PC-9 (cell line): ENCODE data around the gene HELZ2. TPM values are rescaled to one million over a fixed set of nuclear protein-coding genes. Genes with fewer than 3 reads are reported as not detected.

ENCODE experiments used
- BruUV-seq: library from RNA; stranded (reverse); fragments of 400-500 nt; replicated peaks from 2 replicates; lab custom pipeline; 2021; lab: Mats Ljungman, UMichigan
- CTCF ChIA-PET: fragments of 300-600 bp; sonication (Branson Sonifier 250); formaldehyde crosslinking; loops from one replicate; lab custom pipeline; 2022; ENCODE audit warnings: antibody characterized with exemption; lab: Charles Lee
- POLR2A ChIA-PET: fragments of 300-600 bp; sonication (Branson Sonifier 250); formaldehyde crosslinking; loops from one replicate; lab custom pipeline; 2022; ENCODE audit warnings: antibody characterized with exemption; ENCODE audit not compliant: unreplicated experiment; lab: Charles Lee
- DNase-seq, 2 experiments: peaks; one replicate each; pipeline versions ENCODE4 v3.0.0 to v3.0.0-alpha.2; 2015 to 2022; ENCODE audit warnings: mixed read lengths in 1 of 2
- H2AFZ ChIP-seq: fragments of 200-600 bp; sonication (generic); 2 replicates; pipeline ENCODE4 v1.8.1; 2017; ENCODE audit warnings: antibody characterized with exemption
- H3F3A ChIP-seq: fragments of 200-600 bp; sonication (generic); 2 replicates; pipeline ENCODE4 v1.8.1; 2017; ENCODE audit warnings: antibody characterized with exemption, mild to moderate bottlenecking, low read depth; ENCODE audit not compliant: insufficient read depth
- H3K27ac ChIP-seq: fragments of 200-600 bp; sonication (generic); 2 replicates; pipeline ENCODE4 v1.6.1; 2016; ENCODE audit warnings: mixed run types
- H3K27me3 ChIP-seq: fragments of 200-600 bp; sonication (generic); 2 replicates; pipeline ENCODE4 v1.6.1; 2016; ENCODE audit warnings: low read depth, mixed run types; ENCODE audit not compliant: insufficient read depth
- H3K36me3 ChIP-seq: fragments of 200-600 bp; sonication (generic); 2 replicates; pipeline ENCODE4 v1.6.1; 2016; ENCODE audit warnings: low read depth, mixed run types
- H3K4me1 ChIP-seq: fragments of 200-600 bp; sonication (generic); replicated peaks from 2 replicates; pipeline ENCODE4 v1.6.1; 2016; ENCODE audit warnings: mixed run types; ENCODE audit not compliant: insufficient read depth
- H3K4me2 ChIP-seq: fragments of 200-600 bp; sonication (generic); 2 replicates; pipeline ENCODE4 v1.6.1; 2017; ENCODE audit warnings: mixed run types
- H3K4me3 ChIP-seq: fragments of 200-600 bp; sonication (generic); 2 replicates; pipeline ENCODE4 v1.6.1; 2016; ENCODE audit warnings: mixed run types
- H3K79me2 ChIP-seq: fragments of 200-600 bp; sonication (generic); 2 replicates; pipeline ENCODE4 v1.6.1; 2017; ENCODE audit warnings: low read depth, mixed run types
- H3K9me2 ChIP-seq: fragments of 200-600 bp; sonication (generic); 2 replicates; pipeline ENCODE4 v1.8.1; 2017; ENCODE audit warnings: mild to moderate bottlenecking; ENCODE audit not compliant: insufficient read depth
- H3K9me3 ChIP-seq: fragments of 200-600 bp; sonication (generic); 2 replicates; pipeline ENCODE4 v1.8.1; 2016; ENCODE audit warnings: low read depth; ENCODE audit not compliant: insufficient read depth
- H4K20me1 ChIP-seq: fragments of 200-600 bp; sonication (generic); 2 replicates; pipeline ENCODE4 v1.8.1; 2017; ENCODE audit not compliant: insufficient read depth
- EZH2 ChIP-seq: fragments of 200-600 bp; sonication (generic); IDR thresholded peaks from 2 replicates; pipeline ENCODE4 v1.8.0; 2017; ENCODE audit warnings: antibody characterized with exemption, low read depth
- intact Hi-C: fragments of 100-400 bp; cut with micrococcal nuclease; formaldehyde crosslinking; loops from one replicate; pipeline ENCODE4 v1.10.0; 2022; ENCODE audit not compliant: unreplicated experiment
- total RNA-seq: library from RNA; stranded (reverse); gene quantifications from 2 replicates; pipeline ENCODE4 v1.2.3, GENCODE V29; 2021
- TF ChIP-seq, protein P1 (sequence below): fragments of 200-600 bp; sonication (generic); conservative IDR thresholded peaks from 2 replicates; pipeline ENCODE4 v1.6.1; 2017; ENCODE audit warnings: mixed run types, antibody characterized with exemption, mild to moderate bottlenecking, moderate library complexity

Gene HELZ2
- total RNA-seq, 1 experiment from 2014 or later = 33.7 TPM

DNA sequence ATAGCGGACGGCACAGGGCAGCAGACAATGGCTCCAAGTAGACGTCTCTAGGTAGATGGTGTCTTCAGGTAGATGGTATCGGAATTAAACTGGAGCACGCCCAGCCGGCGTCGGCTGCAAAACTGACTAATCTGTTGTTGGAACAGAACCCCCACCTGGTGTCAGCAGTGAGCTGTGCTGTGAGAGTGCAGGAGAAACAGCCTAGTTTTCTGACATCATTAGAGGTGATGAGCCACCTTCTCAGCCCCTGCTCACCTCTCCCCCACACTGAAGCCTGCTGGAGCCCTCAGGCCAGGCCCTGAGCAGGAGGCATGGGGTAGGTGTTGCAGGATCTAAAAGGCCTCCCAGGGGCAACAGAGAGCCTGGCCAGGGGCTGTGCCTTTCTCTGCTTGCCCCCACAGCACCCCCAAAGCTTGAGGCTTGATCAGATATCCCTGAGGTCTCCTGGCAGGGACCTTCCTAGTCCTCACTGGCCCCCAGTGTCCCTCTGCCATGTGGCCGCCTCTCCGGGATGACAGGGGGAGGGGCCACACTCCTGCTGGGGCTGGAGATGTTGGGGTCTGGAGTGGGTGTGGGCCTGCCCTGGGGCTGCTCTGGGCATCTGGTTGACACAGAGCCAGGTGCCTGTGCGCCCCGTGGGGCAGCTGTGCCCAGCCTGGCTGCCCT, 6.9 kb upstream of the HELZ2 start:
- peak; percentile 71 to 75 for DNase-seq
- ChIA-PET POLR2A (interaction anchor here (0.5 kb wide), 1 partner anchor 46 kb away, joined by 3 read pairs; the partner anchor contains the start of gene GMEB2), CTCF (interaction anchor here (0.6 to 0.8 kb wide), 2 partner anchors 43 to 103 kb away, joined by 3 to 4 read pairs; partner anchors contain the start of gene PTK6)
- peaks cover 7% of the 10 kb centered on the region for H3K4me1 ChIP-seq
- no peaks in the 10 kb centered on the region for H3K79me2 ChIP-seq
- H3K9me2 ChIP-seq = no peaks in the 10 kb centered on the region
- intact Hi-C loops = loop anchor here (1.0 to 10.0 kb wide), 4 partner anchors 42 to 394 kb away; partner anchors contain the start of gene TPD52L2
- TF ChIP-seq, protein P1, sequence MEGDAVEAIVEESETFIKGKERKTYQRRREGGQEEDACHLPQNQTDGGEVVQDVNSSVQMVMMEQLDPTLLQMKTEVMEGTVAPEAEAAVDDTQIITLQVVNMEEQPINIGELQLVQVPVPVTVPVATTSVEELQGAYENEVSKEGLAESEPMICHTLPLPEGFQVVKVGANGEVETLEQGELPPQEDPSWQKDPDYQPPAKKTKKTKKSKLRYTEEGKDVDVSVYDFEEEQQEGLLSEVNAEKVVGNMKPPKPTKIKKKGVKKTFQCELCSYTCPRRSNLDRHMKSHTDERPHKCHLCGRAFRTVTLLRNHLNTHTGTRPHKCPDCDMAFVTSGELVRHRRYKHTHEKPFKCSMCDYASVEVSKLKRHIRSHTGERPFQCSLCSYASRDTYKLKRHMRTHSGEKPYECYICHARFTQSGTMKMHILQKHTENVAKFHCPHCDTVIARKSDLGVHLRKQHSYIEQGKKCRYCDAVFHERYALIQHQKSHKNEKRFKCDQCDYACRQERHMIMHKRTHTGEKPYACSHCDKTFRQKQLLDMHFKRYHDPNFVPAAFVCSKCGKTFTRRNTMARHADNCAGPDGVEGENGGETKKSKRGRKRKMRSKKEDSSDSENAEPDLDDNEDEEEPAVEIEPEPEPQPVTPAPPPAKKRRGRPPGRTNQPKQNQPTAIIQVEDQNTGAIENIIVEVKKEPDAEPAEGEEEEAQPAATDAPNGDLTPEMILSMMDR = peak; percentile 73
- no peak for TF ChIP-seq EZH2
- peaks cover 11% of the 10 kb centered on the region for H3F3A ChIP-seq
- H3K27me3 ChIP-seq = no peaks in the 10 kb centered on the region
- no peak overlapping the region for H2AFZ ChIP-seq
- no peaks in the 10 kb centered on the region for H3K36me3 ChIP-seq
- H3K4me2 ChIP-seq = peak overlapping the region; percentile 22; the same call in 1 of the 2 replicates
- no peak overlapping the region for H3K27ac ChIP-seq
- H3K9me3 ChIP-seq = no peaks in the 10 kb centered on the region
- no peak overlapping the region for H3K4me3 ChIP-seq
- no TSS peak for BruUV-seq
- no peaks in the 10 kb centered on the region for H4K20me1 ChIP-seq

DNA sequence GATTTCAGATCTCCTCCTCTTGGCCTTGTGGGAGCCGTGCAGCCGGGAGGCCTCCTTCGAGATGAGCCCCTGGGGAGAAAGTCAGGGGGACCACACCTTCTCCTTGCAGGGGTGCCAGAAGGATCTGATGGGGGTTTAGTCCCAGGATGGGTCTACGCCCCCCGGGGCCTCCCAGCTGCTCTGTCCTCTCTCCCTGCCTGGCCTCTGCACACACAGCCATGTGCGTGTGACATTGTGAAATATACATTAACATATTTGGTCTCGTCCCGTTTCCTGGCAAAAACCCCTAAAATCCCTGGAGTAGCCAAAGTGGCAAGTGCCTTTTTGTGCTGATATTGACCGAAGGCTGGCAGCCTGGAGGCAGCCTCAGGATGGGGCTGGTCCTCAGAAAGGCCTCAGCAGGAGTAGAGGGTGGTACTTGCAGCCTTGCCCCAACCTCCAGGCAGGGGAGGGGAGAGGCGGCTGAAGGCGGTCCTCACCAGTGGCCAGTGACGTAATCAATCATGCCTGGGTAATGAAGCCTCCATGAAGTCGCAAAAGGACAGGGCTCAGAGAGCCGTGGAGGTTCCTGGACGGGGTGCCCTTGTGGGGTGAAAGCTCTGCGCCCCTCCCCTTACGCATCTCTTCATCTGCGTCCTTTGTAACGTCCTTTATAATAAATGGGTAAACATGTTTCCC, 5.1 kb upstream of the HELZ2 start:
- Histone ChIP-seq H3K4me2 (no peak overlapping the region), H3K4me3 (no peak overlapping the region), H3K36me3 (no peaks in the 10 kb centered on the region), H3K79me2 (no peaks in the 10 kb centered on the region), H3K9me2 (no peaks in the 10 kb centered on the region), H3K4me1 (peaks cover 11% of the 10 kb centered on the region), H3K9me3 (no peaks in the 10 kb centered on the region), H4K20me1 (no peaks in the 10 kb centered on the region), H3F3A (peaks cover 25% of the 10 kb centered on the region), H3K27me3 (no peaks in the 10 kb centered on the region), H2AFZ (no peak overlapping the region), H3K27ac (no peak overlapping the region)
- no peak for DNase-seq
- ChIA-PET CTCF (interaction anchor here (0.7 kb wide), 1 partner anchor 40 kb away, joined by 4 read pairs; no protein-coding TSS in a partner anchor), POLR2A (no interaction called here)
- intact Hi-C loops = no loop called here
- TF ChIP-seq EZH2 = no peak
- TF ChIP-seq, protein P1 = no peak
- no TSS peak for BruUV-seq

DNA sequence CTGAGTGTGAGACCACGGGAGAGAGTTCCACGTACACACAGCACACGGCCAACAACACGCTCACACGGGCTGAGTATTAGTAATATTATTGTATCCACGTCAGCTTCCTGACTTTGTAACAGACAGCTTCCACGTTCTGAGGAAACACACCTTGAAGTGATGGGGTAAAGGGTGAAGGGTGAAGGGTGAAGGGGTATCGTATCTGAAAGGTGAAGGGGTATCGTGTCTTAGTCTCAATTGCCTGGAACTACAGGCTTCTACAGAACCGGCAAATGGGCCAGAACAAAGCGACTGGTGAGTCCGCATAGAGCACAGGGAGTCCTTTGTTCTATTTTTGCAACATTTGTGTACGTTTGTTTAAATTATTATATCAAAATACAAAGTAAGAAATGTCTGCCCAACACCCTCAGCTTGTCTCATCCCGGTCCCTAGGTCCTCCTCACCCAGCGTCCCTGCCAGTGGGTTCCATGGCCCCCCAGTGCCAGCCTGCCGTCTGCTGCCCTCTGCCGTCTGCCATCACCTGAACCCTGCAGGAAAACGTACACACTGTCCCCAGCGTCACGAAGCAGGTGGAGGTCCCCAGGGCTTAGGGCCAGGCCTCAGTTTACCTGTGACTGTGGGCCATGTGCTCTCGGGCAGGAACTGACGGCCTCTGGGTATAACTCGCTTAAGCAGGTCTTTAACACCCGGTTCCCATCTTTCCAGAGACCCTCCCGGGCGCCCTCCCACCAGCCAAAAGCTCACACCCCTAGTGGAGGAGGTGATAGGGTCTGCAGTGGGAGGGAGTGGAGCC, 4.4 kb upstream of the HELZ2 start:
- Histone ChIP-seq H3K27ac (no peak overlapping the region), H3K9me3 (no peaks in the 10 kb centered on the region), H4K20me1 (0 out of 2 replicates have a peak, but pooled peaks cover under 1% of the 10 kb centered on the region), H3K27me3 (no peaks in the 10 kb centered on the region), H3K4me2 (no peak overlapping the region), H3K4me1 (peaks cover 12% of the 10 kb centered on the region), H3K9me2 (no peaks in the 10 kb centered on the region), H3K4me3 (no peak overlapping the region), H3K36me3 (no peaks in the 10 kb centered on the region), H3K79me2 (peaks cover 2% of the 10 kb centered on the region; the same call in 1 of the 2 replicates), H3F3A (peaks cover 25% of the 10 kb centered on the region), H2AFZ (no peak overlapping the region)
- ChIA-PET POLR2A (no interaction called here), CTCF (no interaction called here)
- TF ChIP-seq, protein P1 = no peak
- no peak for TF ChIP-seq EZH2
- intact Hi-C loops = no loop called here
- no peak for DNase-seq
- BruUV-seq = no TSS peak
